Stomach (tissue), 9 donors: ENCODE data around the gene KATNB1. TPM values are rescaled to one million over a fixed set of nuclear protein-coding genes. Genes with fewer than 3 reads are reported as not detected.

ENCODE experiments used
- DNase-seq, 2 donors: peaks; one replicate each; pipeline versions ENCODE4 v3.0.0 to v3.0.0-alpha.2; 2013 to 2019
- H3K27ac ChIP-seq, 5 donors: fragments of 200-600 bp in 4 of 5; sonication (generic) in 4 of 5; one replicate each; pipeline ENCODE4 v1.5.1; 2013 to 2019; ENCODE audit warnings: mild to moderate bottlenecking in 1 of 5, moderate library complexity in 1 of 5
- H3K27me3 ChIP-seq, 3 donors: fragments of 200-600 bp; sonication (generic); one replicate each; pipeline ENCODE4 v1.5.1; 2017 to 2019; ENCODE audit warnings: mixed run types in 1 of 3
- H3K36me3 ChIP-seq, 4 donors: fragments of 200-600 bp; sonication (generic); 1 replicate in 3 of 4; 2 replicates in 1 of 4; pipeline ENCODE4 v1.5.1; 2016 to 2019
- H3K4me1 ChIP-seq, 4 donors: fragments of 200-600 bp; sonication (generic); one replicate each; pipeline ENCODE4 v1.5.1; 2016 to 2019
- H3K4me3 ChIP-seq, 4 donors: fragments of 200-600 bp; sonication (generic) in 3 of 4; one replicate each; pipeline ENCODE4 v1.5.1; 2016 to 2019; ENCODE audit warnings: mild to moderate bottlenecking in 1 of 4
- H3K9me3 ChIP-seq, 4 donors: fragments of 200-600 bp; sonication (generic); one replicate each; pipeline ENCODE4 v1.5.1; 2016 to 2019
- CTCF ChIP-seq, 7 experiments: fragments of 450-650 bp in 4 of 7; fragments of 200-600 bp in 3 of 7; sonication (generic) in 3 of 7; IDR thresholded peaks; one replicate each; pipeline ENCODE4 v1.5.1; 2016 to 2019; ENCODE audit warnings: antibody characterized with exemption in 7 of 7, control low read depth in 2 of 7, mild to moderate bottlenecking in 1 of 7
- EP300 ChIP-seq: sonication (generic); formaldehyde crosslinking; IDR thresholded peaks from one replicate; pipeline ENCODE4 v1.6.1; 2017; ENCODE audit warnings: antibody characterized with exemption
- POLR2A ChIP-seq, 4 donors: fragments of 450-650 bp; IDR thresholded peaks; one replicate each; pipeline ENCODE4 v1.6.1; 2016; ENCODE audit warnings: antibody characterized with exemption in 4 of 4, control low read depth in 2 of 4, mild to moderate bottlenecking in 1 of 4, moderate library complexity in 1 of 4
- POLR2AphosphoS5 ChIP-seq, 3 donors: sonication (generic); formaldehyde crosslinking; IDR thresholded peaks; one replicate each; pipeline ENCODE4 v1.6.1; 2016; ENCODE audit warnings: antibody characterized with exemption in 3 of 3
- WGBS, 5 donors: extraction: QIAGEN DNeasy Blood & Tissue Kit in 3 of 5; methylation state at CpG; one replicate each; pipeline versions ENCODE4 v1.1.5 to v1.1.7; 2013 to 2018; 5-methylcytosine and 5-hydroxymethylcytosine counted together
- intact Hi-C: fragments of 100-400 bp; cut with DNase I; formaldehyde crosslinking; loops from one replicate; pipeline ENCODE4 v1.15.1; 2023; ENCODE audit warnings: low total_unique reads
- polyA plus RNA-seq, 3 donors: library from polyadenylated mRNA; stranded (reverse); fragments of 200-250 nt; gene quantifications; one replicate each; pipeline ENCODE4 v1.2.3, GENCODE V29; 2013
- total RNA-seq, 5 donors: library from RNA; depleted of rRNA; stranded (reverse); fragments of >200 nt; gene quantifications; one replicate each; pipeline versions ENCODE4 v1.1.0 to v1.2.3, GENCODE V29; 2014 to 2016
- donor health status: healthy with polysubstance abuse.
- donor health status: Bipolar disorder and iron deficiency.
- donor health status: healthy.

Gene KATNB1
- total and polyA plus RNA-seq, 8 donors: 6.7 to 58.5 (median 13.4) TPM

GRCh38 chr16:57773019-57773418 is 37.4 kb downstream of the KATNB1 start:
- H3K36me3 ChIP-seq: peaks cover 39 to 79% (median 64%) of the 10 kb centered on the region in 4 donors
- no peaks in the 10 kb centered on the region for H3K27me3 ChIP-seq
- no peak overlapping the region for H3K27ac ChIP-seq
- DNase-seq: no peak
- WGBS, 5 donors: 61 to 73% (median 69%) methylated on average over 8 to 11 of the region's 11 CpGs
- H3K4me3 ChIP-seq: no peak overlapping the region
- intact Hi-C loops: no loop called here
- no peaks in the 10 kb centered on the region for H3K9me3 ChIP-seq
- H3K4me1 ChIP-seq: no peaks in the 10 kb centered on the region
- TF ChIP-seq CTCF (IDR thresholded peaks at IDR 0.05): no peak

GRCh38 chr16:57773655-57774295 is 38.2 kb downstream of the KATNB1 start:
- TF ChIP-seq POLR2A (IDR thresholded peaks at IDR 0.05): no peak
- TF ChIP-seq POLR2AphosphoS5 (IDR thresholded peaks at IDR 0.05): no peak
- no peak for TF ChIP-seq CTCF (IDR thresholded peaks at IDR 0.05)
- TF ChIP-seq EP300: no peak
- 73 to 81% (median 77%) methylated on average over 11 of the region's 11 CpGs for WGBS, 5 donors
- Histone ChIP-seq H3K4me1 (no peaks in the 10 kb centered on the region), H3K9me3 (no peaks in the 10 kb centered on the region), H3K4me3 (no peak overlapping the region), H3K36me3 (peaks cover 36 to 74% (median 60%) of the 10 kb centered on the region in 4 donors), H3K27me3 (no peaks in the 10 kb centered on the region), H3K27ac (no peak overlapping the region)
- intact Hi-C loops: no loop called here
- DNase-seq: peak in 1 of 2 donors; percentile 56

GRCh38 chr16:57774705-57775285 is 39.2 kb downstream of the KATNB1 start:
- H3K36me3 ChIP-seq: peaks cover 34 to 74% (median 60%) of the 10 kb centered on the region in 4 donors
- H3K4me3 ChIP-seq: no peak overlapping the region
- no peaks in the 10 kb centered on the region for H3K4me1 ChIP-seq
- no peak overlapping the region for H3K27ac ChIP-seq
- no peaks in the 10 kb centered on the region for H3K9me3 ChIP-seq
- TF ChIP-seq POLR2A (IDR thresholded peaks at IDR 0.05): no peak
- no peak for TF ChIP-seq POLR2AphosphoS5 (IDR thresholded peaks at IDR 0.05)
- no peak for TF ChIP-seq CTCF (IDR thresholded peaks at IDR 0.05)
- TF ChIP-seq EP300: no peak
- 90 to 98% (median 95%) methylated on average over 8 to 12 of the region's 12 CpGs for WGBS, 5 donors
- intact Hi-C loops: no loop called here
- no peaks in the 10 kb centered on the region for H3K27me3 ChIP-seq
- no peak for DNase-seq

GRCh38 chr16:57775661-57776469 is 40.3 kb downstream of the KATNB1 start:
- peak in 1 of 2 donors; percentile 76 for DNase-seq
- no peak for TF ChIP-seq POLR2AphosphoS5 (IDR thresholded peaks at IDR 0.05)
- no peak for TF ChIP-seq CTCF (IDR thresholded peaks at IDR 0.05)
- no peak for TF ChIP-seq POLR2A (IDR thresholded peaks at IDR 0.05)
- TF ChIP-seq EP300: no peak
- intact Hi-C loops: no loop called here
- H3K9me3 ChIP-seq: no peaks in the 10 kb centered on the region
- no peaks in the 10 kb centered on the region for H3K27me3 ChIP-seq
- H3K4me1 ChIP-seq: no peaks in the 10 kb centered on the region
- no peak overlapping the region for H3K27ac ChIP-seq
- H3K36me3 ChIP-seq: peaks cover 23 to 66% (median 51%) of the 10 kb centered on the region in 4 donors
- H3K4me3 ChIP-seq: no peak overlapping the region
- WGBS, 5 donors: 62 to 78% (median 73%) methylated on average over 12 to 23 of the region's 23 CpGs
